Heart right ventricle (tissue), 16 donors: ENCODE results near the gene PHACTR3. TPM values are rescaled to one million over a fixed set of nuclear protein-coding genes. Genes with fewer than 3 reads are reported as not detected.

ENCODE experiments used
- ATAC-seq, 8 donors: fragments of 200-7000 bp; cut with Tn5 transposase; one replicate each; pipeline ENCODE4 v1.9.1; 2020; ENCODE audit warnings: mild to moderate bottlenecking in 8 of 8, moderate library complexity in 8 of 8, moderate number of reproducible peaks in 1 of 8
- DNase-seq, 2 donors: peaks; one replicate each; pipeline ENCODE4 v3.0.0-alpha.2; 2020
- H3K27ac ChIP-seq, 10 donors: fragments of 200-600 bp; sonication (generic) in 2 of 10; one replicate each; pipeline versions ENCODE4 v1.5.0 to v1.8.0; 2020 to 2022; ENCODE audit warnings: mild to moderate bottlenecking in 3 of 10
- H3K27me3 ChIP-seq, 7 donors: fragments of 200-600 bp; one replicate each; pipeline ENCODE4 v1.8.0; 2021 to 2022; ENCODE audit warnings: mild to moderate bottlenecking in 2 of 7
- H3K36me3 ChIP-seq, 9 donors: fragments of 200-600 bp; sonication (generic) in 1 of 9; one replicate each; pipeline versions ENCODE4 v1.5.0 to v1.8.0; 2020 to 2022; ENCODE audit warnings: mild to moderate bottlenecking in 2 of 9
- H3K4me1 ChIP-seq, 9 donors: fragments of 200-600 bp; sonication (generic) in 1 of 9; one replicate each; pipeline versions ENCODE4 v1.5.0 to v1.8.0; 2020 to 2022; ENCODE audit warnings: mild to moderate bottlenecking in 4 of 9
- H3K4me3 ChIP-seq, 10 donors: fragments of 200-600 bp; sonication (generic) in 2 of 10; one replicate each; pipeline versions ENCODE4 v1.5.0 to v1.8.0; 2020 to 2022; ENCODE audit warnings: mild to moderate bottlenecking in 7 of 10, moderate library complexity in 2 of 10
- H3K9me3 ChIP-seq, 11 donors: fragments of 200-600 bp in 10 of 11; sonication (generic) in 2 of 11; one replicate each; pipeline versions ENCODE4 v1.5.0 to v1.8.0; 2013 to 2022; ENCODE audit warnings: mild to moderate bottlenecking in 2 of 11, control low read depth in 1 of 11, moderate library complexity in 1 of 11
- CTCF ChIP-seq, 9 donors: fragments of 200-600 bp; sonication (generic) in 2 of 9; IDR thresholded peaks; one replicate each; pipeline versions ENCODE4 v1.5.0 to v1.8.0; 2021 to 2022; ENCODE audit warnings: antibody characterized with exemption in 9 of 9, mild to moderate bottlenecking in 5 of 9, moderate library complexity in 1 of 9
- WGBS, 2 donors: extraction: QIAGEN DNeasy Blood & Tissue Kit; methylation state at CpG; one replicate each; pipeline ENCODE4 v1.1.7; 2013; ENCODE audit warnings: inconsistent platforms in 1 of 2; 5-methylcytosine and 5-hydroxymethylcytosine counted together
- intact Hi-C, 10 donors: fragments of 100-400 bp; cut with DNase I; formaldehyde crosslinking; loops; one replicate each; pipeline versions ENCODE4 v1.11.1 to v1.14.2; 2022
- polyA plus RNA-seq, 2 donors: library from polyadenylated mRNA; stranded (reverse); fragments of 200-250 nt; gene quantifications; one replicate each; pipeline ENCODE4 v1.2.3, GENCODE V29; 2013
- total RNA-seq, 10 donors: library from RNA; stranded (reverse); fragmentation: NEBNext Ultra II Directional in 3 of 10; extraction: Animal tissue kit (Norgen Biotek cat#: 25700) in 3 of 10; gene quantifications; one replicate each; pipeline versions ENCODE4 v1.2.1 to v1.2.4, GENCODE V29; 2021 to 2023
- donor health status: Arrhythmogenic right ventricular cardiomyopathy.
- donor health status: ischemic (EF 13 %, LVEDD 7.1; RV severe dilation, severe dysfunction).
- donor health status: healthy with polysubstance abuse.
- donor health status: DM: no; HTN: yes; CAD: no.
- donor health status: DM: no; HTN: no; CAD: no.
- donor health status: ischemic (EF 25% LVEDD 6.9; RV normal size, moderate dysfunction).
- donor health status: ischemic (EF 25% LVEDD 5.7; RV mildly dilated, moderate dysfunction).
- donor health status: healthy.
- donor health status: DM: yes; HTN: yes; CAD: no.
- donor health status: Ischemic cardiomyopathy.
- donor health status: ischemic (EF 35%, LVEDD 5.7; RV mildly dilated, moderate dysfunction).
- donor health status: nonischemic (EF 11% LVEDD 7.7; RV severe dilation, severe dysfunction).
- donor health status: DM: yes; HTN: yes; CAD: no.
- donor health status: PGD.
- donor health status: ischemic (EF 29% LVEDD 5.4; RV normal size, mild dysfunction).
- donor health status: nonischemic (EF 23%, LVEDD 6.1; RV moderate dilation, normal function).

PHACTR3 gene
- total and polyA plus RNA-seq, 12 donors: 0.51 to 24.1 (median 3.7) TPM

- H3K9me3 ChIP-seq: no peaks in the 10 kb centered on the region
- H3K27me3 ChIP-seq: peaks cover 0 to 3% (median 0%) of the 10 kb centered on the region in 7 donors
- intact Hi-C loops: no loop called here
- ATAC-seq: no peak
- WGBS, 2 donors: 83 to 88% methylated on average over 12 of the region's 12 CpGs
- TF ChIP-seq CTCF (IDR thresholded peaks at IDR 0.05): no peak
- H3K4me3 ChIP-seq: no peak overlapping the region
- DNase-seq: no peak
- H3K27ac ChIP-seq: no peak overlapping the region
- no peaks in the 10 kb centered on the region for H3K36me3 ChIP-seq
- H3K4me1 ChIP-seq: no peaks in the 10 kb centered on the region
Measured at GRCh38 chr20:59778615-59779200, 174.4 kb downstream of the PHACTR3 start.

- H3K9me3 ChIP-seq: no peaks in the 10 kb centered on the region
- WGBS, 2 donors: 66 to 84% methylated on average over 10 of the region's 10 CpGs
- no peak overlapping the region for H3K4me3 ChIP-seq
- peaks cover 0 to 3% (median 0%) of the 10 kb centered on the region in 7 donors for H3K27me3 ChIP-seq
- intact Hi-C loops: loop anchor here in 5 of 10 donors (2.0 to 10.0 kb wide), 5 partner anchors 55 to 155 kb away; partner anchors contain the start of gene SYCP2 (in 1 of the 5)
- H3K27ac ChIP-seq: no peak overlapping the region
- DNase-seq (no peak), ATAC-seq (no peak)
- no peak for TF ChIP-seq CTCF (IDR thresholded peaks at IDR 0.05)
- H3K36me3 ChIP-seq: no peaks in the 10 kb centered on the region
- H3K4me1 ChIP-seq: no peaks in the 10 kb centered on the region
Measured at GRCh38 chr20:59779656-59780380, 175.5 kb downstream of the PHACTR3 start.

- no peak overlapping the region for H3K4me3 ChIP-seq
- intact Hi-C loops: loop anchor here in 5 of 10 donors (2.0 to 10.0 kb wide), 5 partner anchors 54 to 154 kb away; partner anchors contain the start of gene SYCP2 (in 1 of the 5)
- no peak for ATAC-seq
- no peaks in the 10 kb centered on the region for H3K4me1 ChIP-seq
- no peaks in the 10 kb centered on the region for H3K9me3 ChIP-seq
- H3K27me3 ChIP-seq: peaks cover 0 to 3% (median 0%) of the 10 kb centered on the region in 7 donors
- H3K36me3 ChIP-seq: no peaks in the 10 kb centered on the region
- no peak for DNase-seq
- H3K27ac ChIP-seq: no peak overlapping the region
- WGBS, 2 donors: 92 to 93% methylated on average over 12 of the region's 12 CpGs
- no peak for TF ChIP-seq CTCF (IDR thresholded peaks at IDR 0.05)
Measured at GRCh38 chr20:59780494-59781185, 176.3 kb downstream of the PHACTR3 start.

GRCh38 chr20:59781226-59781625, 176.9 kb downstream of the PHACTR3 start:
- no peaks in the 10 kb centered on the region for H3K36me3 ChIP-seq
- no peak for TF ChIP-seq CTCF (IDR thresholded peaks at IDR 0.05)
- ATAC-seq (no peak), DNase-seq (no peak)
- WGBS, 2 donors: 91 to 94% methylated on average over 12 of the region's 12 CpGs
- intact Hi-C loops: loop anchor here in 5 of 10 donors (2.0 to 10.0 kb wide), 5 partner anchors 54 to 154 kb away; partner anchors contain the start of gene SYCP2 (in 1 of the 5)
- H3K27ac ChIP-seq: no peak overlapping the region
- H3K9me3 ChIP-seq: no peaks in the 10 kb centered on the region
- peaks cover 0 to 3% (median 0%) of the 10 kb centered on the region in 7 donors for H3K27me3 ChIP-seq
- no peaks in the 10 kb centered on the region for H3K4me1 ChIP-seq
- no peak overlapping the region for H3K4me3 ChIP-seq
